GM18868 (cell line): ENCODE data around the gene HDGFL2.

Source experiments
- ATAC-seq: cut with Tn5 transposase; IDR thresholded peaks from one replicate; pipeline ENCODE4 v1.9.1; 2021; ENCODE audit warnings: mild to moderate bottlenecking, moderate library complexity; ENCODE audit not compliant: unreplicated experiment

The HDGFL2 gene

GRCh38 chr19:4550018-4550417, 77.9 kb downstream of the HDGFL2 start:
- ATAC-seq: no peak

- no peak for ATAC-seq
Measured at GRCh38 chr19:4550479-4551050, 78.5 kb downstream of the HDGFL2 start.
